ENCODE measurements around the gene ARHGAP18. TPM values are rescaled to one million over a fixed set of nuclear protein-coding genes. Genes with fewer than 3 reads are reported as not detected.
A peak's percentile ranks its signal among the peaks of the same experiment; 100 is the strongest.

Gene ARHGAP18
- total and polyA plus RNA-seq, 10 of the 15 experiments (the other 5 are each of a cell fraction or from before 2014, with no cell fraction given): 18.2 to 52.2 (median 31.7) TPM

DNA sequence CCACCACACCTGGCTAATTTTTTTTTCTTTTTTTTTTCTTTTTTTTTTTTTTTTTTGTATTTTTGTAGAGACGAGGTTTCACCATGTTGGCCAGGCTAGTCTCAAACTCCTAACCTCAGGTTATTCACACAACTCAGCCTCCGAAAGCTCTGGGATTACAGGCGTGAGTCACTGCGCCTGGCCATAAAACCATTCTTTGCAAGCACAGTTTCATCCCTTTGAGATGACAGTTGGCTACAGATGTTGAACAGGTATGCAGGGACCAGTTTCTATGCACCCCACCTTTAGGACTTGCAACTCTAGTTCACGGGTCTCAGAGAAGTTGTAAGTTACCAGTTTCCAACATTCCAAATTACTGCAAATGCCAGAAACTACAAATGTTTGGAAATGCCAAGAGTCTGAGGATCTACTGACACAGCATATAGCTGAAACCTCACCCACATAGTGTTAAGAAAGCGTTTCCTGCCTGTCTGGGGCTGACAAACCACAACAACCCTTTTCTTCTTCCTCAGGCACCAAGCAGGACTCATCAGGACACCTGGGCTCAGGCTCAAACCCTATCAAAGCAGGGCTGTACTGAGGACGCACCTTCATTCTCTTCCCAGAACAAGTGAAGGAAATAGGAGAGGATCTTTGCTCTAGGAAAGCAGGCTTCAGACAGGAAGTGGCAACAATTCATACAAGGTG lies 22.9 kb downstream of the ARHGAP18 start (continued):
- TF ChIP-seq BCLAF1 (IDR thresholded peaks at IDR 0.05) (no peak), GATAD2B (conservative IDR thresholded peaks at IDR 0.05; ENCODE audit: low read depth) (peak; percentile 53; the same call in 1 of the 2 replicates), DPF2 (IDR thresholded peaks at IDR 0.05) (peak; percentile 79), CREM (IDR thresholded peaks at IDR 0.05; ENCODE audit: low read depth) (peak; percentile 49; the same call in 1 of the 2 replicates), E2F8 (IDR thresholded peaks at IDR 0.05; ENCODE audit: low read depth, partially characterized antibody) (no peak), IKZF2 (IDR thresholded peaks at IDR 0.05) (peak; percentile 84 to 89), ATF7 (IDR thresholded peaks at IDR 0.05; ENCODE audit: low read depth) (0 out of 2 replicates have a peak, but pooled peaks have one; percentile 17), HDGF (IDR thresholded peaks at IDR 0.05) (0 out of 2 replicates have a peak, but pooled peaks have one; percentile 35), BHLHE40 (IDR thresholded peaks at IDR 0.05; ENCODE audit: borderline replicate concordance in 1 of 2, low read depth in 2 of 2, low read length in 1 of 2) (0 out of 4 replicates have a peak, but pooled peaks of 1 of the 2 experiments have one; percentile 15), BMI1 (IDR thresholded peaks at IDR 0.05; ENCODE audit: borderline replicate concordance) (no peak; the same call in 1 of the 2 replicates)

Measured in GM12878 (cell line).